GM18526 (cell line): ENCODE data around the gene ZNF385B.

Source experiments
- POLR2A ChIP-seq: IDR thresholded peaks from 3 replicates; pipeline ENCODE4 v1.6.1; 2011; ENCODE audit not compliant: insufficient read length; ENCODE audit errors: extremely low read depth

ZNF385B gene

DNA sequence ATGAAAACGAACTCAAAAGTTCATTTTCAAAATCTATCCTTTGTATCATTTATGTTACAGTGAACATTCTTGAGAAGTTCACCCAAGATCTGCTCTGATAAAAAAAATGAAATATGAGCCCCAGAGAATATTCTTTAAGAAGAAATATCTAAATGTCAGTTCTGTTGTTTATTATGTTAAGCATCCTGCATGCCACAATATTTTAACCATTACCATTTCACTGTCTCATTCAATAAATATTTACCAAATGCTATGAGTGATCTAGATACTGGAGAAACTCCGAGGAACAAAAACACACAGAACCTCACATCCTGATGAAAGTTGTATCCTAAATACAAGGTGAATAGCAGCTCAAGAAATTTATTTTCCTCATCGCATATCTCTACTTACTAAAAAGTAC lies 170.2 kb downstream of the ZNF385B start:
- no peak for TF ChIP-seq POLR2A

DNA sequence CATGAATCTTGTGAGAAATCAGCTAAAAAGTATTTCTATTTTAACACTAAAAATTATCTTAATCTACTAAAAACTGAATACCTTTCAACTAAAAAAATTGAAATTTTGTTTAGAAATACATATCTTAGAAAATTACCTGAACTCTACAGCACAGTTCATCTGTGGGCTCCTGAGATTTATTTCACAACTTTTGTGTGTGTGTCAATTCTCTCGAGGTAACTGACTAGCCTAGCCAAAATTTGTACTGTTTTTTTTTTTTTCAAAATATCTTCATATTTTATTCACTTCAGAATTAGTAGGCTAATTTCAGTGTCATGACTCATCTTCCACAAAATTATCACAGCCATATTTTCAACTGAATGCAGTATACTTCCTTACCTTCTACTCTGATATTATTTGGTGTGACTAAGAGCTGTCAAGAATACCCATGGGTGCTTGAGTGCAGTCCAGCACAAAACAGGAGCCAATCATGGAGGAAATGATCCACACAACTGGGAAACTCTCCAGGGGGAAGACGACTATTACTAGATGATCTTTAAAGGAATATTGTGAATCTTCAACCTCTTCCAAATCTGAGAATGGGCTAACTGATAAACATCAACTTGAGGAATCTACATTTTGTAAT lies 174.6 kb downstream of the ZNF385B start:
- TF ChIP-seq POLR2A, result no peak

DNA sequence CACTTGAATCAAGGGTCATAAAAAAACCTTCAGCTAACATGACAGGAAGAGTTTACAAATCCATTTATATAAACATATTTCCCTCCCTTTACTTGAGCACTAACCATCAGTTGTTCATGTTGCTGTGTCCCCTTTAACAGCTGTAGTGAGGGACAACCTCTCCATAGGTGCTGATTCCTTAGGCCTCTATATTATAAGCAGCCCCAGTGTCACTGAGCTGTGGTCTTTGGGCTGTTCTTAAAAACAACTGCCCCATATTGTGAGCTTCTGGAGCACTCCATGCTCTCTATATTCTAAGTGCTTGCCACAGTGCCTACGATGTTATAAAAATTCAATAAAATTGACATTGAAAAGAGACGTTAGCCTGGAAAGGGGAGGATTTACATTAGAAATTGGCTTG lies 175.3 kb downstream of the ZNF385B start:
- no peak for TF ChIP-seq POLR2A

- no peak for TF ChIP-seq POLR2A
Measured at GRCh38 chr2:179685146-179685545, 176.3 kb downstream of the ZNF385B start.

DNA sequence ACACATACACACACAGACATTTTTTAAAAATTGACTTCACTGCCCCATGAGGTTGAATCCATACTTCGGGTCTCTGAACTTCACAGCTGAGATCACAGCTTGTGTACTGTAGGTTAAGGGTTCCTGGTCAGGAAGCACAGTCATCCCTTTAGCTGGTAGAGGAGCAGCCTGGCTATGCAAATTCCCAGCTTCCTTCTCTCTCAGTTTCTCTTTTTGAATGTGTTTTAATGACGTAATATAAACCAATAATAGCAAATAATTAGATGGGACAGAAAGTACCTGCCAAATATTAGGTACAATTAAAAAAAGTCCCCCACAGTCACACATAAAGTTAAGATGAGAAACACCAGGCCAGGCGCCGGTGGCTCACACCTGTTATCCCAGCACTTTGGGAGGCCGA lies 178.7 kb downstream of the ZNF385B start:
- TF ChIP-seq POLR2A, result no peak

- no peak for TF ChIP-seq POLR2A
Measured at GRCh38 chr2:179677746-179678505, 183.5 kb downstream of the ZNF385B start.

GRCh38 chr2:179677077-179677688 lies 184.2 kb downstream of the ZNF385B start:
- no peak for TF ChIP-seq POLR2A

DNA sequence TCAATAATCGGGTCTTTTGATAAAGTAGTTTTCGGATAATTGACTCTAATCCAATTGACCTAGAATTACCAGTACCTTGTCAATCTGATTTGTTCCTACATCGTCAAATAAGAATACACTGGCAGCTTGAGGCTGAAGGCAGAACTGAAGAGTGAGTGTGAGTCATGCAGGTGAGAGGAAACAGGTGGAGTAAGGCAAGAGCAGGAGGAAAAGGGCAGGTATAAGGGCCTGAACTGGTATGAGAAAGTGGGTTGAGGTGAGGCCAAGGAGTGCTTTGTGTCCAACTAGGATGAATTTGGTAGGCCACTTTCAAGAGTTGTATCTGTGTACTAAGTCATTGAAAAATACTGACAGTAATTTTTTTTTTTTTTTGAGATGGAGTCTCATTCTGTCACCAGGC lies 186.0 kb downstream of the ZNF385B start:
- TF ChIP-seq POLR2A, result no peak

DNA sequence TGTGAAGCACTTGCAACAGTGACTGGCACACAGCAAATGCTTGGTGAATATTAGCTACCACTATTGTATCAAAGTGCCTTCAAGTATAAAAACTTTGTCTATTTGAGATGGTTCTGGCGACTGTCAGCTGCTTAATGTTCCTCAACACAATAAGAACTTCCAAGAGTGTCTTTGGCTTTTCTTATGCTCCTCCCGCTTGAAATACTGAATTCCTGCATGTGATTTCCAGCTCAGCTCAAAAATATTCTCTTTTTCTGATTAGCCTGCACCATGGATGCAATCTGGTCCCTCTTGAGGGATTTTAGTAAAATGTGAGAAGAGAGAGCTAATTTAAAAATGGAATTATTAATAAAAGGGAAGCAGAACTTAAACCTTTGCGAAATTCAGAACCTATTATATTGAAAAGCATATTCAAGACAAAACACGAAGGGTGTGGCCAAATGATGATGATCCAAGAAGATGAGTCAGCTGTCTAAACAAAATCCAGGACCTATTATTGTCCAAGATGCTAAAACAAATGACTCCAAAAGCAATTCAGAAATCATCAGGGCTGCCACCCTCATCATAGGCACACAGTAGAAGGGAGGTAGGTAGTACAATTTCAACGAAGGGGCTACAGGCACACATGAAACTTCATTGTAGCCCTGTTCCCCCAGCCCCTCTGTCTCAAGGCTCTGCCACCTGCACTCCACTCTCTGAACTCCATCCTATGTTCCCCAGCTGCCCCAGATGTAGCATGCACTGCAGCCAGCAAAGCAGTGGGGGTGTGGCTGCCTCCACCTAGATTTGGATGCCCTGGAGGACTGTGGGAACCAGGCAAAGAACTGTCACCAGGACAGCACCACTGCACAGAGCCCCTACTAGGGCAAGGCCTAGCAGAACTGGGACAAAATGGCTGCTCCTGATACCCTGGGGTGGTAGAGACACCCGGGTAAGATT lies 190.1 kb downstream of the ZNF385B start:
- TF ChIP-seq POLR2A, result no peak

GRCh38 chr2:179669196-179669595 lies 192.2 kb downstream of the ZNF385B start:
- no peak for TF ChIP-seq POLR2A

- TF ChIP-seq POLR2A, result no peak
Measured at GRCh38 chr2:179664972-179665812, 196.2 kb downstream of the ZNF385B start.

DNA sequence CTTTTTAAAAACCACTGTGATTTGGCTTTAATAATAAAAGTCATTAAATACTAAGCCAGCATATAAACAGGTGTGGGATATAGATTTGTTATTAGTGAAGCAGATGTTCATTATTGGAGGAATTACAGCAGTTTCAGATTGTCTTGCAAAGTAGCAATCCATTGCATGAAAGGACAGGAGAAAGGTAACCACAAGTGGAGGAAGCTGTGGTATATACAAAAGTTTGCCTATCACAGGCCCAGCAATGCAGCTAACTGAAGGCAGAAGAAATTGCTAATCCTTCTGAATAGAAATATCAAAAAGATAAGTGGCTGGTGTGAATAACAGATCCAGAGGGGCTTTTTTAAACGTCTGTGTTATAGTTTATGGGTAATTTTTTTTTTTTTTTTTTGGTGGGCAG lies 199.4 kb downstream of the ZNF385B start:
- TF ChIP-seq POLR2A, result no peak

- TF ChIP-seq POLR2A, result no peak
Measured at GRCh38 chr2:179657068-179657595, 204.3 kb downstream of the ZNF385B start.

DNA sequence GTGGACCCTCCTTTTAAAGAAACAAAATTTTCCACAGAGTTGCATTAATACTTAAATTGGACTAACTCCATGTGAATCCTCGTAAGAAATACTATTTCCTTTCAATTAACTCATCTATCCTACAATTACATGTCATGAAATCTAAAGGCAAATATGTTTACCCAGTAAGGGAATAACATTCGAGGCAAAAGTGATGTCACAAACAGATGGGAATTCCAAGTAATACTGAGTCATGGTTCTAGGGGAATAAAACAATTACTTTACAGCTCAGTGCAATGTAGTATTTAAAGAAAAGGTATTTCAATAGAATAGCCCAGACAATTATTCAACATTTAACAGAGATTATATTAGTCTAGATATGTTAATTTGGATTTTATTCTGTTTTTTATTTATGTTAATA lies 205.8 kb downstream of the ZNF385B start:
- no peak for TF ChIP-seq POLR2A
